SKM-1 treated with dmso at 0.1 percent for 144 hours (cell line): ENCODE data around the gene KLF2.

ENCODE experiments used
- DNase-seq: peaks from one replicate; lab custom pipeline; 2025; ENCODE audit not compliant: unreplicated experiment; lab: John Stamatoyannopoulos, UW

KLF2 gene

DNA sequence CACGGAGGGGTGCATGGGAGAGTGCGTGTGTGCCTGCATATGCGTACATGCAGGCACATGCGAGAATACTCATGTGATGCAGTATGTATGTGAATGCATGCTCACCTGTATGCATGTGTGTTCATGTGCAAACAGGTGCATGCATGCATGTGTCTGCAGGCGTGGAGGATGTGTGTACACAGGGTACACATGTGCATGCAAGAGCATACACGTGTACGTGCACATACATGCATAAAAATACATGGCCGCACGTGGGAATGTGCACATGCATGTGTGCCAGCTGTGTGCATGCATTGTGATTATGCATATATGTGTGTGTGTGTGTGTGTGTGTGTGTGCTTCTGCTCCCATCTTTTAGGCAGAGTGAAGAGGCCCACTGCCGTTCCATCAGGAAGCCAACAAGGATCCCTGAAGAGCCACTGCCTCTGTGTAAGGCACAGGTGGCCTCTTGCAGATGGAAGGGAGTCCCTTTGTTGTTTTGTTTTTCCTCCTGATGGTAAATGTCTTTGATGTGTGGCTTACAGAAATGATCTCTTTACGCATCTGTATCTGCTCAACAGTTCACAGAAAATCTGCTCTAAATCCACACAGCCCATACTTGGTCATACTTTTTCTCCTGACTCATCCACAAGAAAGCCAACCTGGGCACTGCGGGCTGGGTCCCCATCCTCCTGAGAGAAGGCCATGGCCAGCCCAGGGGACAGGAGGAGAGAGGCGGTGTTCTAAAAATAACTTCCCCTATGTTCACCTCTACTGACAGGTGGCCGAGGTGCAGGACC is 50.7 kb downstream of the KLF2 start:
- DNase-seq: no peak

DNA sequence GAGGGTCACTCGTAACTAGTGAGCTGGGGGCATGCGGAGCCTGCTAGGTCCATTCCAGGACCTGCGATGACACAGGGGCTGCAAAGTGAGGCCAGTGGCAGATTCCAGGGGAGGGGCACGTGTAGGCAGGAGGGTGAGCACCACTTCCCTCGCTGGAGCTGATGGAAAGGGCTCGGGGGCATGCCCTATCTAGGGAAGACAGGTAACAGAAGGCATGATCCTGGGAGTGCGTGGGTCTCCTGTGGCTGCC is 51.2 kb downstream of the KLF2 start:
- no peak for DNase-seq

DNA sequence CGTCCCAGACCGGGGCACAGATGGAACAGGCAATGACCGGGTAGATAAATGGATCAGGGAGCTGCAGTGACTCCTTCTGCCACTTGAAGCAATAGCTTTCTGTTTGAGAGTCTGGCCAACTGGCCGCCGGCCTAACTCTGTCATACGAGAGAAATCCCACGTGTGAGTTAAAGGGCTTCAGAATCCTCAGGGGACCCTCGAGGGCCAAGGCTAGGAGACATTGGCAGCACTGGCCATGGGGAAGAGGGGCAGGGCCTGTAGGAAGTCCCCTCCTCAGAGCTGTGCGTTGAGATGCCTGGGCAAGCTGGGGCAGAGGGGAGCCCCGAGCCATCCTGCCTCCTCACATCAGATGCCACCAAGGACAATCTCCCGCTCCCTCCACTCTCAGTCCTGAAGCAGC is 51.6 kb downstream of the KLF2 start:
- no peak for DNase-seq

DNA sequence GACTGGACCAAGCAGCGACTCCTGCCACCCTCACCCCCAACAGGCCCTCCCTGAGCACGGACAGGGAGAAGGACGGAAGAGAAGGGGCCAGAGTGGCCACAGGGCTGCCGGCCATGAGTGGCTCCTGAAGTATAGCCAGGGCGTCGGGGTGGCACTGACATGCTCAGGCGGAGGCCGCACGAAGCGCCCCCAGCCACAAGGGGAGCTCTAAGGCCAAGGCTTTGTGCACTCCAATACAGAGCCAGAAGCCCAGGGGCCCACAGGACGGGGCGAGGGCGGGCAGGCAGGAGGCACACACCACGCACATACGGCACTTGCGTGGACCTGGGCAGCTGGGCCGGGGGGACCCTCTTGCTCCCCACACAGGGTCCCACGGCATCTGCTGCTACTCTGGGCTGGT is 52.0 kb downstream of the KLF2 start:
- DNase-seq: no peak

DNA sequence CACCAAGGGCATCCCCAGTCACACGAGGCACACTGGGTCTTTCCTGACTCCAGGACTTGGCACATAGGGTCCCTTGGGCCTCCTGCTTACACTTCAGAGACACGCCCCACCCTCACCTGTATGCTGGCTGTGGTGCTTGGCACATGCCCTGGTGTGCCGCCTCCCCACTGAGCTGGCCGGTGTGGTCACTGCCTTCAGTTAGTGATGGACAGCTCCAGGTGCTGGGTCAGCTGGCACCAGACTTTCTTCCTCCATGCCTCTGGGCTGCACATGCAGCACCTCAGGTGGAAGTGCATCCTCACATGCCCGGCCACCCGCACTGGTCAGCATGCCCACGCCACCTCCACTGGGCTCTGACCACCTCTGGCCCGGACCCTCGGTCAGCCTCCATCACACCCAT is 52.9 kb downstream of the KLF2 start:
- no peak for DNase-seq
